HEK293T (cell line): Measurements from ENCODE around the gene TMEM145.

Experiments
- CTCF ChIA-PET: fragments of 350-600 bp; formaldehyde crosslinking; extraction: SDS; loops from one replicate; lab custom pipeline; 2021; ENCODE audit warnings: antibody characterized with exemption, inconsistent platforms; lab: Yijun Ruan, JAX
- POLR2A ChIA-PET: fragments of 350-600 bp; formaldehyde crosslinking; extraction: SDS; loops from one replicate; lab custom pipeline; 2020; ENCODE audit warnings: antibody characterized with exemption, inconsistent platforms; lab: Yijun Ruan, JAX
- DNase-seq: peaks from one replicate; pipeline ENCODE4 v3.0.0; 2012; ENCODE audit warnings: mixed read lengths; ENCODE audit errors: extremely low spot score
- ARNT ChIP-seq: fragments of 450-650 bp; IDR thresholded peaks from 2 replicates; pipeline ENCODE4 v1.6.1; 2017; ENCODE audit warnings: mild to moderate bottlenecking
- BHLHE40 ChIP-seq: fragments of 450-650 bp; IDR thresholded peaks from 2 replicates; pipeline ENCODE4 v1.6.1; 2016; ENCODE audit warnings: mild to moderate bottlenecking, moderate library complexity, borderline replicate concordance
- CTBP1 ChIP-seq: fragments of 450-650 bp; IDR thresholded peaks from 2 replicates; pipeline ENCODE4 v1.6.1; 2016; ENCODE audit warnings: borderline replicate concordance
- ELF4 ChIP-seq: fragments of 450-650 bp; IDR thresholded peaks from 2 replicates; pipeline ENCODE4 v1.6.1; 2017; ENCODE audit warnings: antibody characterized with exemption
- FOXA1 ChIP-seq: fragments of 450-650 bp; IDR thresholded peaks from 2 replicates; pipeline ENCODE4 v1.6.1; 2016; ENCODE audit warnings: mild to moderate bottlenecking
- FOXK2 ChIP-seq: fragments of 450-650 bp; IDR thresholded peaks from 2 replicates; pipeline ENCODE4 v1.6.1; 2016; ENCODE audit warnings: mild to moderate bottlenecking
- FOXM1 ChIP-seq: fragments of 450-650 bp; IDR thresholded peaks from 2 replicates; pipeline ENCODE4 v1.6.1; 2017; ENCODE audit warnings: mild to moderate bottlenecking, borderline replicate concordance
- HDGF ChIP-seq: fragments of 450-650 bp; IDR thresholded peaks from 2 replicates; pipeline ENCODE4 v1.6.1; 2017; ENCODE audit warnings: antibody characterized with exemption, borderline replicate concordance
- L3MBTL2 ChIP-seq: fragments of 450-650 bp; conservative IDR thresholded peaks from 2 replicates; pipeline ENCODE4 v1.6.1; 2016; ENCODE audit warnings: mild to moderate bottlenecking
- LEF1 ChIP-seq: fragments of 450-650 bp; IDR thresholded peaks from 2 replicates; pipeline ENCODE4 v1.6.1; 2017; ENCODE audit warnings: mild to moderate bottlenecking, borderline replicate concordance
- NFRKB ChIP-seq: fragments of 450-650 bp; IDR thresholded peaks from 2 replicates; pipeline ENCODE4 v1.6.1; 2016; ENCODE audit warnings: mild to moderate bottlenecking, moderate library complexity
- PKNOX1 ChIP-seq: fragments of 450-650 bp; IDR thresholded peaks from 2 replicates; pipeline ENCODE4 v1.6.1; 2016
- SP1 ChIP-seq: fragments of 450-650 bp; IDR thresholded peaks from 2 replicates; pipeline ENCODE4 v1.6.1; 2017
- SUZ12 ChIP-seq: fragments of 450-650 bp; IDR thresholded peaks from 2 replicates; pipeline ENCODE4 v1.6.1; 2016; ENCODE audit warnings: mild to moderate bottlenecking
- TARDBP ChIP-seq: fragments of 450-650 bp; IDR thresholded peaks from 2 replicates; pipeline ENCODE4 v1.6.1; 2016
- ZNF384 ChIP-seq: fragments of 450-650 bp; IDR thresholded peaks from 2 replicates; pipeline ENCODE4 v1.6.1; 2016

TMEM145 gene

GRCh38 chr19:42313840-42314755, 989 bp downstream of the TMEM145 start:
- ChIA-PET CTCF (no interaction called here), POLR2A (interaction anchor here (0.7 to 1.5 kb wide), 2 partner anchors 70 to 83 kb away, joined by 3 to 4 read pairs; no protein-coding TSS in a partner anchor)
- no peak for TF ChIP-seq FOXA1
- no peak for DNase-seq

- ChIA-PET CTCF (no interaction called here), POLR2A (no interaction called here)
- no peak for DNase-seq
- TF ChIP-seq NFRKB (no peak), FOXK2 (no peak), SP1 (no peak), ZNF384 (no peak), FOXM1 (no peak), TARDBP (no peak), BHLHE40 (no peak), ELF4 (no peak), SUZ12 (no peak), PKNOX1 (no peak), HDGF (no peak), LEF1 (no peak), L3MBTL2 (no peak), ARNT (no peak)
Observed at GRCh38 chr19:42315024-42315423, 1.9 kb downstream of the TMEM145 start.

- POLR2A ChIA-PET: no interaction called here
- no peak for DNase-seq
- CTCF ChIA-PET: no interaction called here
- TF ChIP-seq PKNOX1 (no peak), FOXK2 (no peak), ARNT (no peak), FOXM1 (no peak), NFRKB (no peak), ELF4 (no peak), TARDBP (no peak), L3MBTL2 (no peak)
Observed at GRCh38 chr19:42316223-42317211, 3.4 kb downstream of the TMEM145 start.

GRCh38 chr19:42317535-42317934, 4.4 kb downstream of the TMEM145 start:
- TF ChIP-seq FOXK2: no peak
- no peak for TF ChIP-seq PKNOX1
- TF ChIP-seq BHLHE40: no peak
- TF ChIP-seq LEF1: no peak
- no peak for TF ChIP-seq TARDBP
- TF ChIP-seq ZNF384: no peak
- TF ChIP-seq FOXM1: no peak
- no peak for TF ChIP-seq SP1
- no peak for TF ChIP-seq NFRKB
- no peak for TF ChIP-seq ELF4
- TF ChIP-seq L3MBTL2: no peak
- TF ChIP-seq FOXA1: no peak
- TF ChIP-seq HDGF: no peak
- no peak for TF ChIP-seq ARNT
- POLR2A ChIA-PET: no interaction called here
- no peak for DNase-seq
- CTCF ChIA-PET: no interaction called here

- no peak for DNase-seq
- TF ChIP-seq FOXM1 (no peak), ZNF384 (no peak)
- POLR2A ChIA-PET: interaction anchor here (1.3 to 1.6 kb wide), 2 partner anchors 20 to 79 kb away, joined by 3 read pairs; partner anchors contain the start of gene PAFAH1B3
- CTCF ChIA-PET: no interaction called here
Observed at GRCh38 chr19:42322305-42322704, 9.2 kb downstream of the TMEM145 start.

GRCh38 chr19:42323473-42323851, 10.4 kb downstream of the TMEM145 start:
- ChIA-PET POLR2A (interaction anchor here (1.6 kb wide), 1 partner anchor 81 kb away, joined by 3 read pairs; no protein-coding TSS in a partner anchor), CTCF (no interaction called here)
- no peak for TF ChIP-seq CTBP1
- no peak for TF ChIP-seq L3MBTL2
- no peak for TF ChIP-seq BHLHE40
- TF ChIP-seq FOXK2: no peak
- no peak for TF ChIP-seq PKNOX1
- TF ChIP-seq ZNF384: no peak
- TF ChIP-seq HDGF: no peak
- TF ChIP-seq FOXM1: no peak
- no peak for TF ChIP-seq ARNT
- no peak for TF ChIP-seq ELF4
- TF ChIP-seq SUZ12: no peak
- no peak for TF ChIP-seq LEF1
- no peak for TF ChIP-seq SP1
- TF ChIP-seq NFRKB: no peak
- DNase-seq: no peak
